ENCODE results near the gene TLL2.

DNA sequence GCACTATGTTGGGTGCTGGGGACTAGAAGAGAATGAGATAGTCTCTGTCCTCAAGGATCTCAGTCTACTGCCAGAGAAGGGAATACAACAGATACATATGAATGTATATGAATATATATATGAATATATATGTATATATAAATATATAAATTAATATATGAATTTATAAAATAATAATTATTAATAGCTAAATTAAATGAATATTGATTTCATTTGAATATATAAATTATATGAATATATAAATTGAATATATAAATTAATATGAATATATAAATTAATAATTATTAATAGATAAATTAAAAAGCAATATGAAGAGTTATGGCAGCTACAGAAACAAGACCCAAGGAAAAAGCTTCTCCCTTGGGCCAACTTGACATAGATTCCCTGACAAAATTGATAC is 95.1 kb downstream of the TLL2 start:
- no peak for TF ChIP-seq CTCF (IDR thresholded peaks at IDR 0.05)
- TF ChIP-seq POLR2A (IDR thresholded peaks at IDR 0.05) = no peak

Measured in adrenal gland (tissue), 5 donors.